SK-N-SH treated with all-trans-retinoic acid at 6 μM for 48 hours (cell line): ENCODE data around the gene CDC42BPB.

ENCODE experiments used
- ATAC-seq: fragments of 200-7000 bp; cut with Tn5 transposase; 3 replicates; pipeline ENCODE4 v1.9.1; 2020; ENCODE audit warnings: mild to moderate bottlenecking, moderate library complexity
- BACH2 ChIP-seq: fragments of 250-450 bp; sonication (Bioruptor Pico); IDR thresholded peaks from 2 replicates; pipeline ENCODE4 v1.9.0; 2021; ENCODE audit warnings: mild to moderate bottlenecking, borderline replicate concordance
- CREB5 ChIP-seq: fragments of 250-450 bp; sonication (Bioruptor Pico); IDR thresholded peaks from 2 replicates; pipeline ENCODE4 v1.5.1; 2020; ENCODE audit warnings: low read depth, mild to moderate bottlenecking, moderate library complexity
- CSDC2 ChIP-seq: fragments of 250-450 bp; sonication (Bioruptor Pico); IDR thresholded peaks from 2 replicates; pipeline ENCODE4 v1.5.0; 2020; ENCODE audit warnings: mild to moderate bottlenecking, moderate library complexity
- ESRRG ChIP-seq: fragments of 250-450 bp; sonication (Bioruptor Pico); IDR thresholded peaks from 2 replicates; pipeline ENCODE4 v1.6.1; 2021; ENCODE audit warnings: mild to moderate bottlenecking
- GLIS3 ChIP-seq: fragments of 250-450 bp; sonication (Bioruptor Pico); IDR thresholded peaks from 2 replicates; pipeline ENCODE4 v1.5.0; 2020; ENCODE audit warnings: mild to moderate bottlenecking, moderate library complexity
- ISL1 ChIP-seq: fragments of 250-450 bp; sonication (Bioruptor Pico); IDR thresholded peaks from 2 replicates; pipeline ENCODE4 v2.1.2; 2022; ENCODE audit warnings: mild to moderate bottlenecking, moderate library complexity
- OSR1 ChIP-seq: fragments of 250-450 bp; sonication (Bioruptor Pico); IDR thresholded peaks from 2 replicates; pipeline ENCODE4 v1.8.0; 2022; ENCODE audit warnings: moderate library complexity, mild to moderate bottlenecking, inconsistent platforms
- PATZ1 ChIP-seq: fragments of 250-450 bp; sonication (Bioruptor Pico); IDR thresholded peaks from 2 replicates; pipeline ENCODE4 v1.8.0; 2020; ENCODE audit warnings: mild to moderate bottlenecking, moderate library complexity, borderline replicate concordance
- POU6F1 ChIP-seq: fragments of 250-450 bp; sonication (Bioruptor Pico); IDR thresholded peaks from 2 replicates; pipeline ENCODE4 v1.8.0; 2021; ENCODE audit warnings: low read depth, mild to moderate bottlenecking, moderate library complexity, borderline replicate concordance
- PPARA ChIP-seq: fragments of 250-450 bp; sonication (Bioruptor Pico); IDR thresholded peaks from 2 replicates; pipeline ENCODE4 v1.5.0; 2020; ENCODE audit warnings: mild to moderate bottlenecking, borderline replicate concordance
- SNAI2 ChIP-seq: fragments of 250-450 bp; sonication (Bioruptor Pico); IDR thresholded peaks from 2 replicates; pipeline ENCODE4 v1.5.0; 2020; ENCODE audit warnings: mild to moderate bottlenecking, moderate library complexity
- TCF4 ChIP-seq: fragments of 250-450 bp; sonication (Bioruptor Pico); IDR thresholded peaks from 2 replicates; pipeline ENCODE4 v1.8.0; 2021; ENCODE audit warnings: mild to moderate bottlenecking, moderate library complexity, borderline replicate concordance
- TOX ChIP-seq: fragments of 250-450 bp; sonication (Bioruptor Pico); IDR thresholded peaks from 2 replicates; pipeline ENCODE4 v1.8.0; 2021; ENCODE audit warnings: mild to moderate bottlenecking, moderate library complexity, borderline replicate concordance
- TSHZ2 ChIP-seq: fragments of 250-450 bp; sonication (Bioruptor Pico); IDR thresholded peaks from 2 replicates; pipeline ENCODE4 v1.5.0; 2020; ENCODE audit warnings: mild to moderate bottlenecking, moderate library complexity
- ZC3H10 ChIP-seq: fragments of 250-450 bp; sonication (Bioruptor Pico); IDR thresholded peaks from 2 replicates; pipeline ENCODE4 v1.5.1; 2021; ENCODE audit warnings: mild to moderate bottlenecking, moderate library complexity
- ZFP3 ChIP-seq: fragments of 250-450 bp; sonication (Bioruptor Pico); IDR thresholded peaks from 2 replicates; pipeline ENCODE4 v1.5.0; 2020; ENCODE audit warnings: mild to moderate bottlenecking, moderate library complexity
- ZFP30 ChIP-seq: fragments of 450-650 bp; formaldehyde crosslinking; IDR thresholded peaks from 2 replicates; pipeline ENCODE4 v1.5.0; 2022; ENCODE audit warnings: mild to moderate bottlenecking, moderate library complexity
- ZNF565 ChIP-seq: fragments of 450-650 bp; formaldehyde crosslinking; conservative IDR thresholded peaks from 2 replicates; pipeline ENCODE4 v1.5.0; 2020; ENCODE audit warnings: low read depth, mild to moderate bottlenecking, moderate library complexity
- ZNF70 ChIP-seq: fragments of 450-650 bp; formaldehyde crosslinking; IDR thresholded peaks from 2 replicates; pipeline ENCODE4 v1.5.0; 2020; ENCODE audit warnings: mild to moderate bottlenecking, moderate library complexity
- ZNF8 ChIP-seq: fragments of 450-650 bp; formaldehyde crosslinking; IDR thresholded peaks from 2 replicates; pipeline ENCODE4 v1.5.0; 2020; ENCODE audit warnings: mild to moderate bottlenecking, moderate library complexity

The CDC42BPB gene

GRCh38 chr14:102917056-102917385, 140.3 kb downstream of the CDC42BPB start (continued):
- no peak for TF ChIP-seq TCF4
- TF ChIP-seq ISL1 (CRISPR knock-in tag): no peak
- TF ChIP-seq ZNF70 (CRISPR knock-in tag): no peak
- TF ChIP-seq ZNF565 (CRISPR knock-in tag): no peak

GRCh38 chr14:102916347-102917055, 140.8 kb downstream of the CDC42BPB start:
- ATAC-seq: no peak; the same call in 2 of the 3 replicates
- TF ChIP-seq ZC3H10 (CRISPR knock-in tag): no peak
- no peak for TF ChIP-seq ZNF70 (CRISPR knock-in tag)
- no peak for TF ChIP-seq ZFP3 (CRISPR knock-in tag)
- TF ChIP-seq CREB5 (CRISPR knock-in tag): no peak
- TF ChIP-seq OSR1: no peak
- no peak for TF ChIP-seq ESRRG
- no peak for TF ChIP-seq CSDC2 (CRISPR knock-in tag)
- TF ChIP-seq PATZ1 (CRISPR knock-in tag): no peak
- TF ChIP-seq TSHZ2: no peak
- TF ChIP-seq TOX: no peak
- TF ChIP-seq ISL1 (CRISPR knock-in tag): no peak
- no peak for TF ChIP-seq BACH2 (CRISPR knock-in tag)

- no peak for ATAC-seq
- TF ChIP-seq GLIS3 (CRISPR knock-in tag) (no peak), TCF4 (no peak), ZFP30 (CRISPR knock-in tag) (no peak), POU6F1 (CRISPR knock-in tag) (no peak), PPARA (no peak), ZNF565 (CRISPR knock-in tag) (no peak), ZFP3 (CRISPR knock-in tag) (no peak), ZNF8 (no peak), TSHZ2 (no peak), ESRRG (no peak), BACH2 (CRISPR knock-in tag) (no peak), OSR1 (no peak), ZNF70 (CRISPR knock-in tag) (no peak), CSDC2 (CRISPR knock-in tag) (no peak), ISL1 (CRISPR knock-in tag) (no peak), SNAI2 (CRISPR knock-in tag) (no peak), ZC3H10 (CRISPR knock-in tag) (no peak)
Measured at GRCh38 chr14:102915292-102916110, 141.8 kb downstream of the CDC42BPB start.
